Loucy (cell line): ENCODE measurements around the gene CEP164.

Experiments used
- H2AFZ ChIP-seq: fragments of 200-600 bp; sonication (generic); 2 replicates; pipeline ENCODE4 v1.6.0; 2016; ENCODE audit warnings: antibody characterized with exemption, mild to moderate bottlenecking, low read length, moderate library complexity
- H3F3A ChIP-seq: fragments of 200-600 bp; 2 replicates; pipeline ENCODE4 v1.6.0; 2016; ENCODE audit warnings: antibody characterized with exemption, low read depth, mild to moderate bottlenecking
- H3K27me3 ChIP-seq: fragments of 200-600 bp; sonication (generic); 2 replicates; pipeline ENCODE4 v1.6.1; 2014; ENCODE audit warnings: low read length, mild to moderate bottlenecking; ENCODE audit not compliant: insufficient read depth, poor library complexity, severe bottlenecking
- H3K36me3 ChIP-seq: fragments of 200-600 bp; sonication (generic); 2 replicates; pipeline ENCODE4 v1.6.1; 2016; ENCODE audit warnings: low read length; ENCODE audit not compliant: insufficient read depth
- H3K4me1 ChIP-seq: fragments of 200-600 bp; sonication (generic); 2 replicates; pipeline ENCODE4 v1.5.1; 2014; ENCODE audit warnings: low read length, mild to moderate bottlenecking; ENCODE audit not compliant: insufficient read depth, poor library complexity, severe bottlenecking
- H3K4me2 ChIP-seq: fragments of 200-600 bp; sonication (generic); 2 replicates; pipeline ENCODE4 v1.6.0; 2014; ENCODE audit warnings: antibody characterized with exemption, low read length, low read depth, mild to moderate bottlenecking; ENCODE audit not compliant: poor library complexity, severe bottlenecking
- H3K4me3 ChIP-seq: fragments of 200-600 bp; sonication (generic); 2 replicates; pipeline ENCODE4 v1.5.1; 2014; ENCODE audit warnings: low read length, mild to moderate bottlenecking, mixed read lengths; ENCODE audit not compliant: poor library complexity, severe bottlenecking
- H3K79me2 ChIP-seq: fragments of 200-600 bp; sonication (generic); 2 replicates; pipeline ENCODE4 v1.6.1; 2014; ENCODE audit warnings: low read length; ENCODE audit not compliant: insufficient read depth
- H3K9ac ChIP-seq: fragments of 200-600 bp; sonication (generic); 2 replicates; pipeline ENCODE4 v1.6.0; 2014; ENCODE audit warnings: mild to moderate bottlenecking, low read depth, low read length, moderate library complexity; ENCODE audit not compliant: poor library complexity, severe bottlenecking
- H3K9me2 ChIP-seq: fragments of 200-600 bp; sonication (generic); replicated peaks from 2 replicates; pipeline ENCODE4 v1.6.1; 2016; ENCODE audit warnings: low read depth, low read length, mixed read lengths
- H3K9me3 ChIP-seq: fragments of 200-600 bp; sonication (generic); 2 replicates; pipeline ENCODE4 v1.6.1; 2014; ENCODE audit warnings: mild to moderate bottlenecking, antibody characterized with exemption, low read length, low read depth; ENCODE audit not compliant: insufficient read depth
- H4K20me1 ChIP-seq: fragments of 200-600 bp; sonication (generic); 2 replicates; pipeline ENCODE4 v1.6.0; 2014; ENCODE audit warnings: antibody characterized with exemption, low read length, mild to moderate bottlenecking; ENCODE audit not compliant: insufficient read depth, poor library complexity, severe bottlenecking
- CTCF ChIP-seq: fragments of 200-600 bp; sonication (generic); conservative IDR thresholded peaks from 2 replicates; pipeline ENCODE4 v1.5.1; 2014; ENCODE audit warnings: mild to moderate bottlenecking, antibody characterized with exemption, low read length
- EZH2phosphoT487 ChIP-seq: fragments of 200-600 bp; IDR thresholded peaks from 2 replicates; pipeline ENCODE4 v1.6.1; 2018; ENCODE audit warnings: antibody characterized with exemption, mild to moderate bottlenecking, moderate library complexity, borderline replicate concordance

The CEP164 gene

DNA sequence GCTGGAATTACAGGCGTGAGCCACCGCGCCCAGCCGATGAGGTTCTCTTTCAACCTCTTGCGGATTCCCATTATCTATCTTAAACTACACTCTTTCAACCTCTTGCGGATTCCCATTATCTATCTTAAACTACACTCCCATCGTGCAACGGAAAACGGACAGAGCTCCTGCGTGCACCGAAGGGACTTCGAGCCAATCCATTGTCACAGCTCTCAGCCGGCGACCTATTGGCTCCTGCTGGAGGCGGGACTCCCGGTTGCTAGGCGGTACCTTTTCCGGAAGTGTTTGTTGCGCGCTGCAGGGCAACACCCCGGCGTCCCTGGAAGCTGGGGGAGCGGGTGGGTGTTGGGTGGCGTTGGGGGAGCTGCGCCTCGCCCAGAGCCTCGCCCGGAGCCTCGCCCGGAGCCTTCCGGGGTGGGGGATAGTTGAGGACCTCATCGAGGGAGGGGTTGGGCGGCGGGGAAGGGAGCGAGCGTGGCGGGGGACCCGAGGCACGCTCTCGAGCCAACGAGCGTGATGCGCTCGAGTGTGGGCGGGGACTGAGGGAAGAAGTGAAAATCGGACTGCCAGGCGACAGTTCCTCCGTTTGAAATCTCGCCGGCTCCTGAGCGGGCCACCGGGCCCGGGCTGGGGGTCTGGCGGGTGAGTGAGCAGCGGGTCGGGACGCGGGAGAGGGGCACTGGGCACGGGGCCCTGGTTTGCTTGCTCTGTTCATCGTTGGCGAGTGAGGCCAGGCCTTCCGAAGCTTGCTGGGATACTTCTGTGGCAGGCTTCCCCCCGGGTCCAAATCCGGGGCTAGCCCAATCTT lies at the start of gene CEP164:
TSS of gene CEP164 (plus strand) at position 288 of the 808 bp plus-strand sequence. CDS start 10,733 bp downstream, outside the sequence.
- H3K36me3 ChIP-seq: no peaks in the 10 kb centered on the region
- peak within 1 kb of the TSS; percentile 75 for H3K9ac ChIP-seq
- H3K9me2 ChIP-seq: no peaks in the 10 kb centered on the region
- H4K20me1 ChIP-seq: no peaks in the 10 kb centered on the region
- no peaks in the 10 kb centered on the region for H3K9me3 ChIP-seq
- peak within 1 kb of the TSS; percentile 99 for H3K4me2 ChIP-seq
- H3K4me1 ChIP-seq: peaks cover 13% of the 10 kb centered on the region
- 0 out of 2 replicates have a peak, but pooled peaks cover 4% of the 10 kb centered on the region for H3K79me2 ChIP-seq
- no peaks in the 10 kb centered on the region for H3K27me3 ChIP-seq
- H3K4me3 ChIP-seq: peak within 1 kb of the TSS; percentile 95
- no peaks in the 10 kb centered on the region for H3F3A ChIP-seq
- TF ChIP-seq CTCF (no peak), EZH2phosphoT487 (no peak)
- H2AFZ ChIP-seq: peak within 1 kb of the TSS; percentile 97

DNA sequence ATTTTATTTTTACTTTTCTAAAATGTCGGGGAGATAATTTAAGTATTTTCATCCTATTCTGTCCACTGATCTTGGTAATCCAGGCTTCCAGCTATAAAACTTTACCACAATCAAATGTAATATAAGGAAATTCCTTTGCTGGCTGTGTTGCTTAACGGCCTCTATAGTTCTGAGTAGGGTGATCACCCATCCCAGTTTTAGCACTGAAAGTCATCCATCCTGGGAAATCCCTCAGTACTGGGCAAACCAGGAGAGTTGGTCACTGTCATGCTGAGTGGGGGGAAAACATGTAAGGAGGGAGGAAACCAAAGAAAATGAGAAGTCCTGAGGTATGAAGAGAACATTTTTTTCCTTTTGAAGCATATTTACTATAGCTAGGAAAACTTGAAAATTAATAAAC lies 49.3 kb upstream of the CEP164 start:
- H3K9me3 ChIP-seq: no peaks in the 10 kb centered on the region
- H3K27me3 ChIP-seq: no peaks in the 10 kb centered on the region
- no peak overlapping the region for H3K4me3 ChIP-seq
- H3F3A ChIP-seq: no peaks in the 10 kb centered on the region
- H3K9me2 ChIP-seq: no peaks in the 10 kb centered on the region
- H4K20me1 ChIP-seq: no peaks in the 10 kb centered on the region
- peaks cover 11% of the 10 kb centered on the region; the same call in 1 of the 2 replicates for H3K36me3 ChIP-seq
- no peak overlapping the region for H3K9ac ChIP-seq
- peaks cover 18% of the 10 kb centered on the region for H3K4me1 ChIP-seq
- H3K79me2 ChIP-seq: no peaks in the 10 kb centered on the region
- no peak for TF ChIP-seq EZH2phosphoT487
- no peak for TF ChIP-seq CTCF
- H3K4me2 ChIP-seq: no peak overlapping the region
- H2AFZ ChIP-seq: no peak overlapping the region

- TF ChIP-seq CTCF (no peak), EZH2phosphoT487 (no peak)
- H3K27me3 ChIP-seq: no peaks in the 10 kb centered on the region
- no peak overlapping the region for H3K9ac ChIP-seq
- peaks cover 18% of the 10 kb centered on the region for H3K4me1 ChIP-seq
- H4K20me1 ChIP-seq: no peaks in the 10 kb centered on the region
- peak overlapping the region; percentile 6 for H3K4me3 ChIP-seq
- peak overlapping the region; percentile 40 for H3K4me2 ChIP-seq
- no peak overlapping the region for H2AFZ ChIP-seq
- H3K36me3 ChIP-seq: peaks cover 12% of the 10 kb centered on the region; the same call in 1 of the 2 replicates
- no peaks in the 10 kb centered on the region for H3K79me2 ChIP-seq
- no peaks in the 10 kb centered on the region for H3K9me2 ChIP-seq
- H3F3A ChIP-seq: no peaks in the 10 kb centered on the region
- H3K9me3 ChIP-seq: no peaks in the 10 kb centered on the region
Observed at GRCh38 chr11:117279711-117280376, 47.8 kb upstream of the CEP164 start.
